ENCODE data around the gene KRT33A.
A peak's percentile ranks its signal among the peaks of the same experiment; 100 is the strongest.

The KRT33A gene

GRCh38 chr17:41327411-41328120 is 23.1 kb downstream of the KRT33A start:
- no peak for DNase-seq

- DNase-seq, result no peak
Observed at GRCh38 chr17:41326173-41327145, 24.2 kb downstream of the KRT33A start.

GRCh38 chr17:41325611-41326010 is 25.0 kb downstream of the KRT33A start:
- no peak for DNase-seq

GRCh38 chr17:41325126-41325525 is 25.5 kb downstream of the KRT33A start:
- no peak for DNase-seq

GRCh38 chr17:41324180-41325075 is 26.2 kb downstream of the KRT33A start:
- no peak for DNase-seq

- DNase-seq, result no peak
Observed at GRCh38 chr17:41322903-41323895, 27.4 kb downstream of the KRT33A start.

- no peak for DNase-seq
Observed at GRCh38 chr17:41322094-41322902, 28.3 kb downstream of the KRT33A start.

- DNase-seq, result no peak
Observed at GRCh38 chr17:41318231-41318630, 32.4 kb downstream of the KRT33A start.

- DNase-seq, result no peak
Observed at GRCh38 chr17:41315814-41316445, 34.7 kb downstream of the KRT33A start.

- no peak for DNase-seq
Observed at GRCh38 chr17:41315204-41315794, 35.3 kb downstream of the KRT33A start, which contains the start of gene KRTAP17-1. TSS of gene KRTAP17-1 (minus strand) at chr17:41315710. CDS start at chr17:41315650, 60 bp downstream.

- no peak for DNase-seq
Observed at GRCh38 chr17:41311111-41311510, 39.5 kb downstream of the KRT33A start.

- DNase-seq, result no peak
Observed at GRCh38 chr17:41308918-41309359, 41.7 kb downstream of the KRT33A start, which contains the start of gene KRTAP16-1. TSS of gene KRTAP16-1 (minus strand) at chr17:41309309. CDS start at chr17:41309253, 56 bp downstream.

- peak; percentile 72 for DNase-seq
Observed at GRCh38 chr17:41308251-41308917, 42.2 kb downstream of the KRT33A start.

GRCh38 chr17:41307647-41308046 is 43.0 kb downstream of the KRT33A start:
- no peak for DNase-seq

GRCh38 chr17:41304091-41304490 is 46.5 kb downstream of the KRT33A start:
- no peak for DNase-seq

- no peak for DNase-seq
Observed at GRCh38 chr17:41302981-41303380, 47.6 kb downstream of the KRT33A start.

- DNase-seq, result no peak
Observed at GRCh38 chr17:41301916-41302901, 48.4 kb downstream of the KRT33A start, which contains the start of gene KRTAP29-1. TSS of gene KRTAP29-1 (minus strand) at chr17:41302851. CDS start at chr17:41302851, 0 bp downstream.
